GM18520 (cell line): Measurements from ENCODE around the gene LPCAT2.

Experiments
- ATAC-seq: cut with Tn5 transposase; IDR thresholded peaks from one replicate; pipeline ENCODE4 v1.9.1; 2021; ENCODE audit not compliant: unreplicated experiment

The LPCAT2 gene

GRCh38 chr16:55543472-55543871, 34.6 kb downstream of the LPCAT2 start:
- ATAC-seq, result no peak

GRCh38 chr16:55552621-55553020, 43.7 kb downstream of the LPCAT2 start:
- no peak for ATAC-seq

- ATAC-seq, result no peak
Measured at GRCh38 chr16:55555436-55555835, 46.6 kb downstream of the LPCAT2 start.

GRCh38 chr16:55557186-55557585, 48.3 kb downstream of the LPCAT2 start:
- ATAC-seq, result no peak

- ATAC-seq, result no peak
Measured at GRCh38 chr16:55559233-55559632, 50.4 kb downstream of the LPCAT2 start.

GRCh38 chr16:55559933-55560516, 51.2 kb downstream of the LPCAT2 start:
- no peak for ATAC-seq

GRCh38 chr16:55561319-55561848, 52.5 kb downstream of the LPCAT2 start:
- no peak for ATAC-seq

- ATAC-seq, result no peak
Measured at GRCh38 chr16:55562936-55563335, 54.1 kb downstream of the LPCAT2 start.

- ATAC-seq, result no peak
Measured at GRCh38 chr16:55563797-55564196, 54.9 kb downstream of the LPCAT2 start.

GRCh38 chr16:55565086-55565485, 56.2 kb downstream of the LPCAT2 start:
- ATAC-seq, result no peak

- ATAC-seq, result no peak
Measured at GRCh38 chr16:55566432-55567175, 57.7 kb downstream of the LPCAT2 start, which contains the start of gene CAPNS2. TSS of gene CAPNS2 (plus strand) at chr16:55566684. CDS start at chr16:55566757, 73 bp downstream.

GRCh38 chr16:55567382-55567781, 58.5 kb downstream of the LPCAT2 start:
- no peak for ATAC-seq

GRCh38 chr16:55568207-55568606, 59.3 kb downstream of the LPCAT2 start:
- no peak for ATAC-seq

GRCh38 chr16:55569025-55569424, 60.2 kb downstream of the LPCAT2 start:
- ATAC-seq, result no peak

GRCh38 chr16:55570159-55570558, 61.3 kb downstream of the LPCAT2 start:
- no peak for ATAC-seq

GRCh38 chr16:55571191-55571897, 62.5 kb downstream of the LPCAT2 start:
- ATAC-seq, result no peak

GRCh38 chr16:55572439-55572838, 63.6 kb downstream of the LPCAT2 start:
- no peak for ATAC-seq

- no peak for ATAC-seq
Measured at GRCh38 chr16:55574811-55575210, 65.9 kb downstream of the LPCAT2 start.

- no peak for ATAC-seq
Measured at GRCh38 chr16:55575496-55575895, 66.6 kb downstream of the LPCAT2 start.

GRCh38 chr16:55576384-55576783, 67.5 kb downstream of the LPCAT2 start:
- ATAC-seq, result no peak

- ATAC-seq, result no peak
Measured at GRCh38 chr16:55577887-55578286, 69.0 kb downstream of the LPCAT2 start.

- ATAC-seq, result no peak
Measured at GRCh38 chr16:55585631-55586030, 76.8 kb downstream of the LPCAT2 start.
